ENCODE data around the gene RXFP3. TPM values are rescaled to one million over a fixed set of nuclear protein-coding genes. Genes with fewer than 3 reads are reported as not detected.

RXFP3 gene
- total and polyA plus RNA-seq, 2 of the 8 experiments (the other 6 are each of a cell fraction or from before 2014, with no cell fraction given) = 0.15 TPM; not detected in 1

DNA sequence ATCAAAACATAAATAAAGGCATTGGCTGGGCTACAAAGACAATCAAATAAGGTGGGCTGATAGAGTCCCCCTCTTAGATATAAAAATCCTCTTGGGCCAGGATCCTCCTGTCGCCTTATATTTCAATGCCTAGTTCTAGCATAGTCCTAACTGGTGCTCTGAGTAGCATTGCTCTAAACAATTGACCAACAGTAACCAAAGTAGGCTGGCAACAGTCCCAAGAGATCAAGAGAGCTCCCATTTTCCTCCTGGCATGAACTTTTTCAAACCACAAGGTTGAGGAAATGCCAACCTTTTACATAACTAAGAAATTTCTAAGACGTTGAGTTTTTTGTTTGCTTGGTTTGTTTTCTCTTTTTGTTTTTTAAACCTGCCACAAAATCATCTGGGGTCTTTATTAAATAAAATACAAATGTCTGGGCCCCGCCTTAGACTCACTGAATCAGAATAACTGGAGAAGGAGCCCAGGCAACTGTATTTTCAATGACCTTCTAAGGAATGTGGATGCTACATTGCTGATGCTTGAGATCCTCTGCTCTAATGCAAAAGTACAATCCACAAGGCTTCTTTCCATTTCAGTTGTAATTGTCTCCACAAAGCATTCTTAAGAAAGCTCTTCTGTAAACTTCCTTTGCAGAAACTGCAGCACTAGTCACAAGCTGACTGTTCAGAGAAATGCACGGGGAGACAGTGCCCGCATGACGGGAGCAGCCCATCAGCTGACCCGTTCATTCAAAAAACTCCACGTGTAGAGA, 45.4 kb downstream of the RXFP3 start (continued):
- TF ChIP-seq, protein P1, sequence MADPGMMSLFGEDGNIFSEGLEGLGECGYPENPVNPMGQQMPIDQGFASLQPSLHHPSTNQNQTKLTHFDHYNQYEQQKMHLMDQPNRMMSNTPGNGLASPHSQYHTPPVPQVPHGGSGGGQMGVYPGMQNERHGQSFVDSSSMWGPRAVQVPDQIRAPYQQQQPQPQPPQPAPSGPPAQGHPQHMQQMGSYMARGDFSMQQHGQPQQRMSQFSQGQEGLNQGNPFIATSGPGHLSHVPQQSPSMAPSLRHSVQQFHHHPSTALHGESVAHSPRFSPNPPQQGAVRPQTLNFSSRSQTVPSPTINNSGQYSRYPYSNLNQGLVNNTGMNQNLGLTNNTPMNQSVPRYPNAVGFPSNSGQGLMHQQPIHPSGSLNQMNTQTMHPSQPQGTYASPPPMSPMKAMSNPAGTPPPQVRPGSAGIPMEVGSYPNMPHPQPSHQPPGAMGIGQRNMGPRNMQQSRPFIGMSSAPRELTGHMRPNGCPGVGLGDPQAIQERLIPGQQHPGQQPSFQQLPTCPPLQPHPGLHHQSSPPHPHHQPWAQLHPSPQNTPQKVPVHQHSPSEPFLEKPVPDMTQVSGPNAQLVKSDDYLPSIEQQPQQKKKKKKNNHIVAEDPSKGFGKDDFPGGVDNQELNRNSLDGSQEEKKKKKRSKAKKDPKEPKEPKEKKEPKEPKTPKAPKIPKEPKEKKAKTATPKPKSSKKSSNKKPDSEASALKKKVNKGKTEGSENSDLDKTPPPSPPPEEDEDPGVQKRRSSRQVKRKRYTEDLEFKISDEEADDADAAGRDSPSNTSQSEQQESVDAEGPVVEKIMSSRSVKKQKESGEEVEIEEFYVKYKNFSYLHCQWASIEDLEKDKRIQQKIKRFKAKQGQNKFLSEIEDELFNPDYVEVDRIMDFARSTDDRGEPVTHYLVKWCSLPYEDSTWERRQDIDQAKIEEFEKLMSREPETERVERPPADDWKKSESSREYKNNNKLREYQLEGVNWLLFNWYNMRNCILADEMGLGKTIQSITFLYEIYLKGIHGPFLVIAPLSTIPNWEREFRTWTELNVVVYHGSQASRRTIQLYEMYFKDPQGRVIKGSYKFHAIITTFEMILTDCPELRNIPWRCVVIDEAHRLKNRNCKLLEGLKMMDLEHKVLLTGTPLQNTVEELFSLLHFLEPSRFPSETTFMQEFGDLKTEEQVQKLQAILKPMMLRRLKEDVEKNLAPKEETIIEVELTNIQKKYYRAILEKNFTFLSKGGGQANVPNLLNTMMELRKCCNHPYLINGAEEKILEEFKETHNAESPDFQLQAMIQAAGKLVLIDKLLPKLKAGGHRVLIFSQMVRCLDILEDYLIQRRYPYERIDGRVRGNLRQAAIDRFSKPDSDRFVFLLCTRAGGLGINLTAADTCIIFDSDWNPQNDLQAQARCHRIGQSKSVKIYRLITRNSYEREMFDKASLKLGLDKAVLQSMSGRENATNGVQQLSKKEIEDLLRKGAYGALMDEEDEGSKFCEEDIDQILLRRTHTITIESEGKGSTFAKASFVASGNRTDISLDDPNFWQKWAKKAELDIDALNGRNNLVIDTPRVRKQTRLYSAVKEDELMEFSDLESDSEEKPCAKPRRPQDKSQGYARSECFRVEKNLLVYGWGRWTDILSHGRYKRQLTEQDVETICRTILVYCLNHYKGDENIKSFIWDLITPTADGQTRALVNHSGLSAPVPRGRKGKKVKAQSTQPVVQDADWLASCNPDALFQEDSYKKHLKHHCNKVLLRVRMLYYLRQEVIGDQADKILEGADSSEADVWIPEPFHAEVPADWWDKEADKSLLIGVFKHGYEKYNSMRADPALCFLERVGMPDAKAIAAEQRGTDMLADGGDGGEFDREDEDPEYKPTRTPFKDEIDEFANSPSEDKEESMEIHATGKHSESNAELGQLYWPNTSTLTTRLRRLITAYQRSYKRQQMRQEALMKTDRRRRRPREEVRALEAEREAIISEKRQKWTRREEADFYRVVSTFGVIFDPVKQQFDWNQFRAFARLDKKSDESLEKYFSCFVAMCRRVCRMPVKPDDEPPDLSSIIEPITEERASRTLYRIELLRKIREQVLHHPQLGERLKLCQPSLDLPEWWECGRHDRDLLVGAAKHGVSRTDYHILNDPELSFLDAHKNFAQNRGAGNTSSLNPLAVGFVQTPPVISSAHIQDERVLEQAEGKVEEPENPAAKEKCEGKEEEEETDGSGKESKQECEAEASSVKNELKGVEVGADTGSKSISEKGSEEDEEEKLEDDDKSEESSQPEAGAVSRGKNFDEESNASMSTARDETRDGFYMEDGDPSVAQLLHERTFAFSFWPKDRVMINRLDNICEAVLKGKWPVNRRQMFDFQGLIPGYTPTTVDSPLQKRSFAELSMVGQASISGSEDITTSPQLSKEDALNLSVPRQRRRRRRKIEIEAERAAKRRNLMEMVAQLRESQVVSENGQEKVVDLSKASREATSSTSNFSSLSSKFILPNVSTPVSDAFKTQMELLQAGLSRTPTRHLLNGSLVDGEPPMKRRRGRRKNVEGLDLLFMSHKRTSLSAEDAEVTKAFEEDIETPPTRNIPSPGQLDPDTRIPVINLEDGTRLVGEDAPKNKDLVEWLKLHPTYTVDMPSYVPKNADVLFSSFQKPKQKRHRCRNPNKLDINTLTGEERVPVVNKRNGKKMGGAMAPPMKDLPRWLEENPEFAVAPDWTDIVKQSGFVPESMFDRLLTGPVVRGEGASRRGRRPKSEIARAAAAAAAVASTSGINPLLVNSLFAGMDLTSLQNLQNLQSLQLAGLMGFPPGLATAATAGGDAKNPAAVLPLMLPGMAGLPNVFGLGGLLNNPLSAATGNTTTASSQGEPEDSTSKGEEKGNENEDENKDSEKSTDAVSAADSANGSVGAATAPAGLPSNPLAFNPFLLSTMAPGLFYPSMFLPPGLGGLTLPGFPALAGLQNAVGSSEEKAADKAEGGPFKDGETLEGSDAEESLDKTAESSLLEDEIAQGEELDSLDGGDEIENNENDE (IDR thresholded peaks at IDR 0.05; ENCODE audit: insufficient replicate concordance, low read length) = no peak
